ENCODE measurements around the gene METTL25B. TPM values are rescaled to one million over a fixed set of nuclear protein-coding genes. Genes with fewer than 3 reads are reported as not detected.

METTL25B gene
- total and polyA plus RNA-seq, 10 of the 15 experiments (the other 5 are each of a cell fraction or from before 2014, with no cell fraction given) = 5.9 to 25.2 (median 13.5) TPM

GRCh38 chr1:156721535-156721934 is 6.7 kb upstream of the METTL25B start:
- H3K9me3 ChIP-seq (replicated peaks; ENCODE audit: control insufficient read depth, insufficient read depth, low read length) = no peaks in the 10 kb centered on the region
- in situ Hi-C loops (cut with MboI) = no loop called here
- peaks cover 7% of the 10 kb centered on the region for H4K20me1 ChIP-seq (ENCODE audit: control insufficient read depth, insufficient read depth)
- H3K4me1 ChIP-seq (ENCODE audit: control insufficient read depth, insufficient read depth, low read length) = peaks cover 16% of the 10 kb centered on the region
- H3K36me3 ChIP-seq (ENCODE audit: control insufficient read depth in 2 of 2, insufficient read depth in 2 of 2, low read length in 1 of 2) = peaks cover 16 to 39% of the 10 kb centered on the region in 2 experiments
- no peak overlapping the region for H3K4me2 ChIP-seq (ENCODE audit: control insufficient read depth, insufficient read depth)
- no peak overlapping the region for H3K4me3 ChIP-seq
- WGBS (ENCODE audit: insufficient coverage, insufficient replicate concordance, low lambda C conversion rate, missing lambda C conversion rate) = 29% methylated on average over 4 of the region's 4 CpGs
- intact Hi-C loops (cut with micrococcal nuclease; ENCODE audit: unreplicated experiment) = loop anchor here (10.0 kb wide), 2 partner anchors 57 to 97 kb away; no protein-coding TSS in a partner anchor
- peak overlapping the region; percentile 15; the same call in 1 of the 2 replicates for H3K9ac ChIP-seq (ENCODE audit: control insufficient read depth, insufficient read depth, low read length)
- ChIA-PET SMC1A (ENCODE audit: uncharacterized antibody, unreplicated experiment) (interaction anchor here (0.7 to 10.0 kb wide), 7 partner anchors 9 to 139 kb away, joined by 3 to 168 read pairs (median 4); partner anchors contain the start of gene NTRK1), CTCF (interaction anchor here (0.6 to 11.2 kb wide), 16 partner anchors 9 to 169 kb away, joined by 3 to 433 read pairs (median 5); partner anchors contain the start of genes CRABP2, NAXE and NTRK1), RAD21 (ENCODE audit: unreplicated experiment) (interaction anchor here (0.5 to 1.7 kb wide), 11 partner anchors 14 to 319 kb away, joined by 3 to 16 read pairs (median 4); partner anchors contain the start of gene MRPL24), POLR2A (interaction anchor here (0.6 to 0.8 kb wide), 2 partner anchors 8 to 213 kb away, joined by 3 to 4 read pairs; no protein-coding TSS in a partner anchor)
- ATAC-seq (peak; percentile 58), FAIRE-seq (no peak), DNase-seq (ENCODE audit: low read depth, low spot score) (no peak)
- peak; percentile 39 for TF ChIP-seq USF2 (IDR thresholded peaks at IDR 0.05; ENCODE audit: borderline replicate concordance, low read depth, low read length)
- TF ChIP-seq ZNF687 (IDR thresholded peaks at IDR 0.05) = peak; percentile 23; the same call in 1 of the 2 replicates
- TF ChIP-seq USF1 (IDR thresholded peaks at IDR 0.05; ENCODE audit: borderline replicate concordance, extremely low read length, insufficient read depth, low read depth, low read length) = peak; percentile 11
- TF ChIP-seq RAD51 (IDR thresholded peaks at IDR 0.05) = peak; percentile 87
- peak; percentile 19; the same call in 1 of the 2 replicates for TF ChIP-seq HDGF (IDR thresholded peaks at IDR 0.05)
- TF ChIP-seq FOXK2 (IDR thresholded peaks at IDR 0.05) = no peak
- no peaks in the 10 kb centered on the region for H3K27me3 ChIP-seq (replicated peaks in 1 of 2; ENCODE audit: control insufficient read depth in 2 of 2, insufficient read depth in 2 of 2, low read length in 1 of 2)
- H3K79me2 ChIP-seq (ENCODE audit: control insufficient read depth, insufficient read depth, low read length) = peaks cover 51% of the 10 kb centered on the region
- no peak overlapping the region for H2AFZ ChIP-seq (ENCODE audit: control insufficient read depth, low read depth, low read length)
- BruUV-seq (replicated peaks) = no TSS peak
- H3K27ac ChIP-seq (ENCODE audit: control insufficient read depth, insufficient read depth) = peak overlapping the region; percentile 72

All from GM12878 (cell line).